SK-N-SH (cell line): ENCODE data around the gene CLDN6. TPM values are rescaled to one million over a fixed set of nuclear protein-coding genes. Genes with fewer than 3 reads are reported as not detected.

Experiments
- ELF1 ChIP-seq: IDR thresholded peaks from 2 replicates; pipeline ENCODE4 v1.4.0; 2012
- EP300 ChIP-seq, 2 experiments: IDR thresholded peaks; 2 replicates each; pipeline versions ENCODE4 v1.4.0 to v1.6.1; 2012; ENCODE audit warnings: borderline replicate concordance in 1 of 2, low read depth in 1 of 2, low read length in 1 of 2
- EZH2phosphoT487 ChIP-seq: fragments of 200-600 bp; sonication (generic); IDR thresholded peaks from 2 replicates; pipeline ENCODE4 v1.6.1; 2017; ENCODE audit warnings: low read depth, mixed run types, mild to moderate bottlenecking, antibody characterized with exemption, moderate library complexity, borderline replicate concordance
- FOXM1 ChIP-seq: IDR thresholded peaks from 2 replicates; pipeline ENCODE4 v1.4.0; 2012; ENCODE audit warnings: low read depth, mild to moderate bottlenecking
- JUND ChIP-seq: IDR thresholded peaks from 2 replicates; pipeline ENCODE4 v1.4.0; 2012
- MAX ChIP-seq: IDR thresholded peaks from 2 replicates; pipeline ENCODE4 v1.4.0; 2012; ENCODE audit warnings: low read depth
- MXI1 ChIP-seq: IDR thresholded peaks from 2 replicates; pipeline ENCODE4 v1.6.1; 2012; ENCODE audit warnings: mild to moderate bottlenecking, low read depth, low read length, improper control_type of control experiment
- NFIC ChIP-seq: IDR thresholded peaks from 2 replicates; pipeline ENCODE4 v1.4.0; 2012; ENCODE audit warnings: borderline replicate concordance
- RCOR1 ChIP-seq: fragments of 150-350 bp; IDR thresholded peaks from 2 replicates; pipeline ENCODE4 v1.6.1; 2017; ENCODE audit warnings: antibody characterized with exemption, low read length
- REST ChIP-seq: IDR thresholded peaks from 2 replicates; pipeline ENCODE4 v1.6.1; 2012; ENCODE audit warnings: mild to moderate bottlenecking, low read depth, low read length, moderate library complexity
- RFX5 ChIP-seq: IDR thresholded peaks from 2 replicates; pipeline ENCODE4 v1.6.1; 2012; ENCODE audit warnings: mild to moderate bottlenecking, improper control_type of control experiment, low read length
- SMC3 ChIP-seq: IDR thresholded peaks from 2 replicates; pipeline ENCODE4 v1.6.1; 2012; ENCODE audit warnings: low read depth, low read length, improper control_type of control experiment
- TAF1 ChIP-seq: IDR thresholded peaks from 2 replicates; pipeline ENCODE4 v1.6.1; 2012; ENCODE audit warnings: low read depth, mild to moderate bottlenecking, low read length, moderate library complexity, borderline replicate concordance
- TCF12 ChIP-seq: IDR thresholded peaks from 2 replicates; pipeline ENCODE4 v1.4.0; 2012
- polyA plus RNA-seq, 3 experiments: library from polyadenylated mRNA; depleted of rRNA; stranded (reverse); fragments of >200 nt; gene quantifications; 2 replicates each; pipeline ENCODE4 v1.2.3, GENCODE V29; 2012
- TF ChIP-seq, protein P1 (sequence below): IDR thresholded peaks from 2 replicates; pipeline ENCODE4 v1.4.0; 2012; ENCODE audit warnings: low read depth, borderline replicate concordance

CLDN6 gene
- polyA plus RNA-seq, 1 of the 3 experiments (the other 2 are of a cell fraction): 0.20 TPM

DNA sequence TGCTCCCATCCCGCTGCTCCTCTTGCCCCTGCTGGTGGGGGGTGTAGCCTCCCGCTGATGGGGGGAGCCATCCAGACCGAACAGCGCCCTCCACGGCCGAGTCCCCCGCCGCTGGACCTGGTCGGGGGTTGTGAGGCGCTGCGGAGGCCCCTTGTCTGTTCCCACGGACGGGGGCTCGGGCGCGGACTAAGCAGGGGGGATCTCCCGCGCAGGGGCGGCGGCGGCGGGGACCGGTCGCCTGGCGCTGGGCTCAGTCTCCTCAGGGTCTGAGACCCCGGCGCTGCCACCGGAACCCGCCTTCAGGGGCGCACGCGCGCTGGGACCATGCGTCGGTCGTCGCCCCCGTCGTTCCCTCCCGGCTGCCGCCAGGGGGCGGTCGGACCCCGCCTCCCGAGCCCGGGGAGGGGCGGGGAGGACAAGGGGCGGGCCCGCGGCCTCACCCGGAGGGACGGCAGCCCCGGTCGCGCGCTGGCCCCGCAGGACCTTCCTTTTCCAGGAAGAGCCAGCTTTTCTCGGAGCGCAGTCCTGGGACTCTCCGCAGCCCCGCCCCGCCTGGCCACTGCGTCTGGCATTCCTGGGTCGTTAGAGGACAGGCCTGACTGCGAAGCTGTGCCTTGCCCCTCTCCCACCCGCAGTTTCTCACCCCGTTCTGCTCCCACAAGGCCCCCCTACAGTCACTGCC lies 41.2 kb upstream of the CLDN6 start (continued):
- no peak for TF ChIP-seq JUND
- TF ChIP-seq ELF1: no peak
- TF ChIP-seq TCF12: no peak
- no peak for TF ChIP-seq RCOR1
- no peak for TF ChIP-seq NFIC
- TF ChIP-seq EP300 (IDR thresholded peaks at IDR 0.05; ENCODE audit: borderline replicate concordance in 1 of 2, low read depth in 1 of 2, low read length in 1 of 2): no peak
- TF ChIP-seq MXI1: peak; percentile 65
- TF ChIP-seq MAX: no peak
- no peak for TF ChIP-seq RFX5
- TF ChIP-seq, protein P1, sequence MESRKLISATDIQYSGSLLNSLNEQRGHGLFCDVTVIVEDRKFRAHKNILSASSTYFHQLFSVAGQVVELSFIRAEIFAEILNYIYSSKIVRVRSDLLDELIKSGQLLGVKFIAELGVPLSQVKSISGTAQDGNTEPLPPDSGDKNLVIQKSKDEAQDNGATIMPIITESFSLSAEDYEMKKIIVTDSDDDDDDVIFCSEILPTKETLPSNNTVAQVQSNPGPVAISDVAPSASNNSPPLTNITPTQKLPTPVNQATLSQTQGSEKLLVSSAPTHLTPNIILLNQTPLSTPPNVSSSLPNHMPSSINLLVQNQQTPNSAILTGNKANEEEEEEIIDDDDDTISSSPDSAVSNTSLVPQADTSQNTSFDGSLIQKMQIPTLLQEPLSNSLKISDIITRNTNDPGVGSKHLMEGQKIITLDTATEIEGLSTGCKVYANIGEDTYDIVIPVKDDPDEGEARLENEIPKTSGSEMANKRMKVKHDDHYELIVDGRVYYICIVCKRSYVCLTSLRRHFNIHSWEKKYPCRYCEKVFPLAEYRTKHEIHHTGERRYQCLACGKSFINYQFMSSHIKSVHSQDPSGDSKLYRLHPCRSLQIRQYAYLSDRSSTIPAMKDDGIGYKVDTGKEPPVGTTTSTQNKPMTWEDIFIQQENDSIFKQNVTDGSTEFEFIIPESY: no peak
- TF ChIP-seq EZH2phosphoT487: no peak
- TF ChIP-seq TAF1: peak; percentile 50; the same call in 1 of the 2 replicates
- no peak for TF ChIP-seq FOXM1
- peak; percentile 74 for TF ChIP-seq SMC3
- no peak for TF ChIP-seq REST
